ENCODE data around the gene PLIN1. TPM values are rescaled to one million over a fixed set of nuclear protein-coding genes. Genes with fewer than 3 reads are reported as not detected.
A peak's percentile ranks its signal among the peaks of the same experiment; 100 is the strongest.

PLIN1 gene
- total RNA-seq, 2 donors from 2014 or later: 13.0 to 277 TPM

GRCh38 chr15:89648106-89649012 lies 30.8 kb downstream of the PLIN1 start:
- TF ChIP-seq CTCF (IDR thresholded peaks at IDR 0.05) (no peak), POLR2A (IDR thresholded peaks at IDR 0.05) (no peak)
- DNase-seq: no peak
- ATAC-seq: no peak
- H3K27me3 ChIP-seq: no peaks in the 10 kb centered on the region
- H3K4me1 ChIP-seq: peaks cover 10% of the 10 kb centered on the region
- H3K4me3 ChIP-seq: no peak overlapping the region
- no peaks in the 10 kb centered on the region for H3K9me3 ChIP-seq
- no peak overlapping the region for H3K27ac ChIP-seq
- intact Hi-C loops (cut with DNase I): loop anchor here (5.0 to 10.0 kb wide), 2 partner anchors 46 to 99 kb away; partner anchors contain the start of genes PEX11A and WDR93
- WGBS, 2 donors: 74 to 78% methylated on average over 31 to 63 of the region's 102 CpGs
- no peaks in the 10 kb centered on the region for H3K36me3 ChIP-seq (replicated peaks in 1 of 2; ENCODE audit: insufficient read depth in 1 of 2, low read depth in 2 of 2)

GRCh38 chr15:89647191-89647851 lies 31.8 kb downstream of the PLIN1 start:
- Histone ChIP-seq H3K4me1 (peaks cover 10% of the 10 kb centered on the region), H3K4me3 (no peak overlapping the region), H3K27me3 (no peaks in the 10 kb centered on the region), H3K27ac (no peak overlapping the region), H3K36me3 (replicated peaks in 1 of 2; ENCODE audit: insufficient read depth in 1 of 2, low read depth in 2 of 2) (no peaks in the 10 kb centered on the region), H3K9me3 (no peaks in the 10 kb centered on the region)
- intact Hi-C loops (cut with DNase I): loop anchor here (5.0 to 10.0 kb wide), 2 partner anchors 47 to 100 kb away; partner anchors contain the start of genes PEX11A and WDR93
- ATAC-seq: peak; percentile 82
- DNase-seq: peak; percentile 79 to 91 (median 86)
- 34 to 36% methylated on average over 24 to 25 of the region's 25 CpGs for WGBS, 2 donors
- peak; percentile 79 to 92 (median 86) for TF ChIP-seq CTCF (IDR thresholded peaks at IDR 0.05)
- no peak for TF ChIP-seq POLR2A (IDR thresholded peaks at IDR 0.05)

- Histone ChIP-seq H3K4me3 (no peak overlapping the region), H3K36me3 (replicated peaks in 1 of 2; ENCODE audit: insufficient read depth in 1 of 2, low read depth in 2 of 2) (no peaks in the 10 kb centered on the region), H3K9me3 (no peaks in the 10 kb centered on the region), H3K27ac (no peak overlapping the region), H3K4me1 (peaks cover 10% of the 10 kb centered on the region), H3K27me3 (no peaks in the 10 kb centered on the region)
- 62 to 80% methylated on average over 11 to 20 of the region's 22 CpGs for WGBS, 2 donors
- ATAC-seq (no peak), DNase-seq (no peak)
- TF ChIP-seq POLR2A (IDR thresholded peaks at IDR 0.05) (no peak), CTCF (IDR thresholded peaks at IDR 0.05) (no peak)
- intact Hi-C loops (cut with DNase I): loop anchor here (5.0 to 10.0 kb wide), 2 partner anchors 48 to 101 kb away; partner anchors contain the start of genes PEX11A and WDR93
These were observed 32.6 kb downstream of the PLIN1 start for GRCh38 chr15:89646416-89647141.

GRCh38 chr15:89645680-89646079 lies 33.5 kb downstream of the PLIN1 start:
- Histone ChIP-seq H3K4me1 (peaks cover 10% of the 10 kb centered on the region), H3K4me3 (no peak overlapping the region), H3K27me3 (no peaks in the 10 kb centered on the region), H3K9me3 (no peaks in the 10 kb centered on the region), H3K27ac (no peak overlapping the region), H3K36me3 (replicated peaks in 1 of 2; ENCODE audit: insufficient read depth in 1 of 2, low read depth in 2 of 2) (no peaks in the 10 kb centered on the region)
- WGBS, 2 donors: 90 to 93% methylated on average over 6 of the region's 8 CpGs
- DNase-seq (no peak), ATAC-seq (no peak)
- intact Hi-C loops (cut with DNase I): loop anchor here (5.0 to 10.0 kb wide), 2 partner anchors 49 to 102 kb away; partner anchors contain the start of genes PEX11A and WDR93
- no peak for TF ChIP-seq POLR2A (IDR thresholded peaks at IDR 0.05)

Data from body of pancreas (tissue), 4 donors.